ENCODE results near the gene UXT. TPM values are rescaled to one million over a fixed set of nuclear protein-coding genes. Genes with fewer than 3 reads are reported as not detected.

Gene UXT
- total and polyA plus RNA-seq, 9 of the 15 experiments (the other 6 are each of a cell fraction or from before 2014, with no cell fraction given), result 141 to 300 (median 204) TPM

GRCh38 chrX:47704736-47705135, 45.8 kb upstream of the UXT start:
- no peaks in the 10 kb centered on the region for H4K20me1 ChIP-seq (replicated peaks; ENCODE audit: control insufficient read depth, insufficient read depth, low read length)
- no peak overlapping the region for H3K27ac ChIP-seq (ENCODE audit: extremely low read depth, low read depth, low read length)
- FAIRE-seq, result no peak
- no TSS peak for BruUV-seq (replicated peaks)
- peaks cover 3 to 22% of the 10 kb centered on the region in 2 experiments for H3K4me1 ChIP-seq (replicated peaks in 1 of 2; ENCODE audit: control insufficient read depth in 2 of 2, insufficient read depth in 2 of 2, low read length in 2 of 2)
- no peaks in the 10 kb centered on the region for H3K79me2 ChIP-seq (ENCODE audit: control insufficient read depth, insufficient read depth, low read length)
- ChIA-PET CTCF (ENCODE audit: low intra/inter-chr PET ratio) (no interaction called here), POLR2A (no interaction called here)
- no peak overlapping the region for H3K4me3 ChIP-seq
- no peaks in the 10 kb centered on the region for H3K36me3 ChIP-seq (ENCODE audit: control insufficient read depth, insufficient read depth, low read length)
- in situ Hi-C loops (cut with MboI), result no loop called here
- H3K9me3 ChIP-seq (replicated peaks; ENCODE audit: control insufficient read depth, insufficient read depth, low read depth, low read length), result no peaks in the 10 kb centered on the region
- H2AFZ ChIP-seq (ENCODE audit: low read depth, low read length), result no peak overlapping the region
- DNase-seq (ENCODE audit: extremely low read depth in 1 of 4, low spot score in 3 of 4), result no peak
- no peak overlapping the region for H3K4me2 ChIP-seq (ENCODE audit: insufficient read depth, low read length)
- WGBS (ENCODE audit: insufficient coverage, low coverage, missing lambda C conversion rate), result 50% methylated on average over 3 of the region's 5 CpGs
- no peaks in the 10 kb centered on the region for H3K27me3 ChIP-seq (ENCODE audit: control insufficient read depth in 2 of 2, insufficient read depth in 2 of 2, low read length in 2 of 2)
- ATAC-seq, result no peak
- intact Hi-C loops (cut with micrococcal nuclease), result no loop called here
- H3K9ac ChIP-seq (ENCODE audit: insufficient read depth in 1 of 2, low read depth in 2 of 2, low read length in 2 of 2), result no peak overlapping the region
- H3K9me1 ChIP-seq (ENCODE audit: control insufficient read depth, insufficient read depth, low read length), result no peaks in the 10 kb centered on the region
- TF ChIP-seq ZNF184 (CRISPR knock-in tag; IDR thresholded peaks at IDR 0.05) (no peak), NR3C1 (CRISPR knock-in tag; IDR thresholded peaks at IDR 0.05) (no peak), ARID4B (CRISPR knock-in tag; IDR thresholded peaks at IDR 0.05) (no peak), MAX (CRISPR knock-in tag; IDR thresholded peaks at IDR 0.05) (no peak), IRF2 (CRISPR knock-in tag; IDR thresholded peaks at IDR 0.05) (no peak), ARID1B (IDR thresholded peaks at IDR 0.05) (no peak), GTF2F1 (IDR thresholded peaks at IDR 0.05; ENCODE audit: low read depth, low read length) (no peak), PKNOX1 (IDR thresholded peaks at IDR 0.05) (no peak), CHCHD3 (CRISPR knock-in tag; IDR thresholded peaks at IDR 0.05) (no peak), ARHGAP35 (IDR thresholded peaks at IDR 0.05; ENCODE audit: partially characterized antibody) (no peak), ZBTB34 (CRISPR knock-in tag; IDR thresholded peaks at IDR 0.05) (no peak), E4F1 (CRISPR knock-in tag; IDR thresholded peaks at IDR 0.05; ENCODE audit: borderline replicate concordance) (no peak), HES1 (IDR thresholded peaks at IDR 0.05; ENCODE audit: low read depth) (no peak), NRF1 (conservative IDR thresholded peaks at IDR 0.05 in 1 of 2, IDR thresholded peaks at IDR 0.05 in 1 of 2) (no peak)
